DMS114 treated with DMSO at 0.1 percent for 48 hours (cell line): ENCODE measurements around the gene INO80.

ENCODE experiments used
- DNase-seq: peaks from one replicate; lab custom pipeline; 2025; ENCODE audit not compliant: unreplicated experiment; lab: John Stamatoyannopoulos, UW

INO80 gene

GRCh38 chr15:41048852-41049251, 67.2 kb downstream of the INO80 start:
- no peak for DNase-seq

GRCh38 chr15:41048397-41048796, 67.7 kb downstream of the INO80 start:
- no peak for DNase-seq

- no peak for DNase-seq
Observed at GRCh38 chr15:41047474-41047873, 68.6 kb downstream of the INO80 start.

GRCh38 chr15:41043276-41043951, 72.7 kb downstream of the INO80 start:
- no peak for DNase-seq

- DNase-seq = no peak
Observed at GRCh38 chr15:41042851-41043250, 73.2 kb downstream of the INO80 start.

GRCh38 chr15:41039121-41039520, 77.0 kb downstream of the INO80 start:
- DNase-seq = no peak

GRCh38 chr15:41032079-41032328, 84.1 kb downstream of the INO80 start:
- no peak for DNase-seq

- no peak for DNase-seq
Observed at GRCh38 chr15:41031232-41032078, 84.6 kb downstream of the INO80 start.

- DNase-seq = no peak
Observed at GRCh38 chr15:41028853-41029252, 87.2 kb downstream of the INO80 start.

GRCh38 chr15:41025393-41025792, 90.7 kb downstream of the INO80 start:
- DNase-seq = no peak

GRCh38 chr15:41024885-41025284, 91.2 kb downstream of the INO80 start:
- DNase-seq = no peak

GRCh38 chr15:41024131-41024530, 91.9 kb downstream of the INO80 start:
- DNase-seq = no peak

- DNase-seq = peak; percentile 9
Observed at GRCh38 chr15:41022487-41023090, 93.5 kb downstream of the INO80 start.

- no peak for DNase-seq
Observed at GRCh38 chr15:41020829-41021228, 95.3 kb downstream of the INO80 start.

- DNase-seq = no peak
Observed at GRCh38 chr15:41020311-41020710, 95.8 kb downstream of the INO80 start.

- DNase-seq = no peak
Observed at GRCh38 chr15:41019174-41019573, 96.9 kb downstream of the INO80 start.

GRCh38 chr15:41018534-41018933, 97.5 kb downstream of the INO80 start:
- no peak for DNase-seq

GRCh38 chr15:41017066-41017735, 98.9 kb downstream of the INO80 start:
- no peak for DNase-seq

- no peak for DNase-seq
Observed at GRCh38 chr15:41013691-41014414, 102.2 kb downstream of the INO80 start.

GRCh38 chr15:41011055-41011815, 104.8 kb downstream of the INO80 start:
- DNase-seq = no peak
